Hepatocyte (in vitro differentiated cells): ENCODE measurements around the gene KRT80.

Experiments used
- CTCF ChIP-seq: fragments of 200-600 bp; sonication (generic); IDR thresholded peaks from 2 replicates; pipeline ENCODE4 v1.5.1; 2016; ENCODE audit warnings: antibody characterized with exemption, mild to moderate bottlenecking; ENCODE audit not compliant: poor library complexity
- EZH2 ChIP-seq: fragments of 200-600 bp; sonication (generic); IDR thresholded peaks from 2 replicates; pipeline ENCODE4 v1.6.1; 2016; ENCODE audit warnings: antibody characterized with exemption, mild to moderate bottlenecking, borderline replicate concordance
- EZH2phosphoT487 ChIP-seq: fragments of 200-600 bp; sonication (generic); IDR thresholded peaks from one replicate; pipeline ENCODE4 v1.6.1; 2018; ENCODE audit warnings: antibody characterized with exemption, mild to moderate bottlenecking, low read depth, moderate library complexity; ENCODE audit not compliant: unreplicated experiment, severe bottlenecking

GRCh38 chr12:52195065-52195730 is 3.4 kb upstream of the KRT80 start:
- no peak for TF ChIP-seq CTCF
- TF ChIP-seq EZH2phosphoT487, result no peak
- no peak for TF ChIP-seq EZH2
